Hepatocyte (in vitro differentiated cells): ENCODE results near the gene CD200. TPM values are rescaled to one million over a fixed set of nuclear protein-coding genes. Genes with fewer than 3 reads are reported as not detected.

Experiments
- DNase-seq: peaks from one replicate; pipeline ENCODE4 v3.0.0-alpha.2; 2016; ENCODE audit warnings: low spot score
- H2AFZ ChIP-seq: fragments of 200-600 bp; sonication (generic); 2 replicates; pipeline ENCODE4 v1.6.0; 2016; ENCODE audit warnings: antibody characterized with exemption, mild to moderate bottlenecking
- H3K27ac ChIP-seq: fragments of 200-600 bp; sonication (generic); 2 replicates; pipeline ENCODE4 v1.5.1; 2016; ENCODE audit warnings: mild to moderate bottlenecking
- H3K27me3 ChIP-seq: fragments of 200-600 bp; sonication (generic); 2 replicates; pipeline ENCODE4 v1.6.1; 2016
- H3K36me3 ChIP-seq: fragments of 200-600 bp; sonication (generic); replicated peaks from 2 replicates; pipeline ENCODE4 v1.5.1; 2016; ENCODE audit warnings: low read depth; ENCODE audit not compliant: insufficient read depth
- H3K4me1 ChIP-seq: fragments of 200-600 bp; sonication (generic); 2 replicates; pipeline ENCODE4 v1.5.1; 2016; ENCODE audit warnings: mild to moderate bottlenecking, moderate library complexity; ENCODE audit not compliant: insufficient read depth
- H3K4me2 ChIP-seq: fragments of 200-600 bp; sonication (generic); 2 replicates; pipeline ENCODE4 v1.6.0; 2016
- H3K4me3 ChIP-seq: fragments of 200-600 bp; sonication (generic); 2 replicates; pipeline ENCODE4 v1.5.1; 2016; ENCODE audit warnings: mild to moderate bottlenecking
- H3K79me2 ChIP-seq: fragments of 200-600 bp; sonication (generic); 2 replicates; pipeline ENCODE4 v1.6.0; 2017; ENCODE audit warnings: mild to moderate bottlenecking
- H3K9me2 ChIP-seq: fragments of 200-600 bp; sonication (generic); replicated peaks from 2 replicates; pipeline ENCODE4 v1.6.0; 2017; ENCODE audit warnings: mild to moderate bottlenecking; ENCODE audit not compliant: insufficient read depth
- H3K9me3 ChIP-seq: fragments of 200-600 bp; sonication (generic); 2 replicates; pipeline ENCODE4 v1.5.1; 2016; ENCODE audit warnings: low read depth, mild to moderate bottlenecking
- H4K20me1 ChIP-seq: fragments of 200-600 bp; sonication (generic); 2 replicates; pipeline ENCODE4 v1.6.0; 2016; ENCODE audit warnings: mild to moderate bottlenecking; ENCODE audit not compliant: insufficient read depth, poor library complexity, severe bottlenecking
- CTCF ChIP-seq: fragments of 200-600 bp; sonication (generic); IDR thresholded peaks from 2 replicates; pipeline ENCODE4 v1.5.1; 2016; ENCODE audit warnings: antibody characterized with exemption, mild to moderate bottlenecking; ENCODE audit not compliant: poor library complexity
- EZH2 ChIP-seq: fragments of 200-600 bp; sonication (generic); IDR thresholded peaks from 2 replicates; pipeline ENCODE4 v1.6.1; 2016; ENCODE audit warnings: antibody characterized with exemption, mild to moderate bottlenecking, borderline replicate concordance
- EZH2phosphoT487 ChIP-seq: fragments of 200-600 bp; sonication (generic); IDR thresholded peaks from one replicate; pipeline ENCODE4 v1.6.1; 2018; ENCODE audit warnings: antibody characterized with exemption, mild to moderate bottlenecking, low read depth, moderate library complexity; ENCODE audit not compliant: unreplicated experiment, severe bottlenecking
- WGBS: methylation state at CpG from one replicate; pipeline ENCODE4 v1.1.6; 2016; ENCODE audit warnings: low lambda C conversion rate; ENCODE audit errors: missing lambda C conversion rate; 5-methylcytosine and 5-hydroxymethylcytosine counted together
- polyA plus RNA-seq: library from polyadenylated mRNA; unstranded; fragments of >200 nt; fragmentation: Nextera tagmentation; extraction: Ambion mirVana; gene quantifications from 2 replicates; pipeline ENCODE4 v1.2.1, GENCODE V29; 2016
- total RNA-seq: library from RNA; depleted of rRNA; stranded (reverse); fragments of >200 nt; gene quantifications from 2 replicates; pipeline ENCODE4 v1.2.3, GENCODE V29; 2014

Gene CD200
- total and polyA plus RNA-seq, 2 experiments from 2014 or later: 12.6 to 16.8 TPM

GRCh38 chr3:112306825-112307224 lies 26.1 kb upstream of the CD200 start:
- Histone ChIP-seq H3K27me3 (no peaks in the 10 kb centered on the region), H4K20me1 (no peaks in the 10 kb centered on the region), H3K4me1 (peaks cover 32% of the 10 kb centered on the region), H3K27ac (peak overlapping the region; percentile 86), H2AFZ (no peak overlapping the region), H3K79me2 (no peaks in the 10 kb centered on the region), H3K4me3 (no peak overlapping the region), H3K9me2 (no peaks in the 10 kb centered on the region), H3K9me3 (no peaks in the 10 kb centered on the region), H3K4me2 (no peak overlapping the region), H3K36me3 (no peaks in the 10 kb centered on the region)
- WGBS: 91% methylated on average over 9 of the region's 9 CpGs
- TF ChIP-seq EZH2 (no peak), EZH2phosphoT487 (no peak), CTCF (no peak)
- no peak for DNase-seq

GRCh38 chr3:112307557-112307956 lies 25.4 kb upstream of the CD200 start:
- Histone ChIP-seq H2AFZ (no peak overlapping the region), H3K9me2 (no peaks in the 10 kb centered on the region), H3K4me3 (no peak overlapping the region), H3K79me2 (no peaks in the 10 kb centered on the region), H3K27ac (peak overlapping the region; percentile 86), H3K9me3 (no peaks in the 10 kb centered on the region), H3K4me1 (peaks cover 32% of the 10 kb centered on the region), H3K36me3 (no peaks in the 10 kb centered on the region), H3K27me3 (no peaks in the 10 kb centered on the region), H4K20me1 (no peaks in the 10 kb centered on the region), H3K4me2 (peak overlapping the region; percentile 31)
- WGBS: 59% methylated on average over 4 of the region's 4 CpGs
- TF ChIP-seq CTCF: no peak
- no peak for DNase-seq

- TF ChIP-seq EZH2 (no peak), CTCF (no peak), EZH2phosphoT487 (no peak)
- peak overlapping the region; percentile 31 for H3K4me2 ChIP-seq
- peak overlapping the region; percentile 34 for H2AFZ ChIP-seq
- no peak overlapping the region for H3K4me3 ChIP-seq
- no peaks in the 10 kb centered on the region for H4K20me1 ChIP-seq
- peak; percentile 73 for DNase-seq
- H3K9me3 ChIP-seq: no peaks in the 10 kb centered on the region
- no peaks in the 10 kb centered on the region for H3K27me3 ChIP-seq
- no peaks in the 10 kb centered on the region for H3K9me2 ChIP-seq
- H3K79me2 ChIP-seq: no peaks in the 10 kb centered on the region
- peaks cover 32% of the 10 kb centered on the region for H3K4me1 ChIP-seq
- 27% methylated on average over 7 of the region's 7 CpGs for WGBS
- H3K36me3 ChIP-seq: no peaks in the 10 kb centered on the region
- peak overlapping the region; percentile 86 for H3K27ac ChIP-seq
Observed at GRCh38 chr3:112308151-112308911, 24.6 kb upstream of the CD200 start.
